Mesothelial cell of epicardium (in vitro differentiated cells): ENCODE data around the gene SPINK8. TPM values are rescaled to one million over a fixed set of nuclear protein-coding genes. Genes with fewer than 3 reads are reported as not detected.
"Not testable (repeated sequence)": the region's sequence is repeated elsewhere in the genome, so short reads cannot be mapped to it uniquely, and the experiment has no call there.

ENCODE experiments used
- DNase-seq, 2 experiments: peaks; one replicate each; pipeline ENCODE4 v3.0.0; 2021; ENCODE audit warnings: low spot score in 2 of 2; ENCODE audit not compliant: unreplicated experiment in 2 of 2
- H3K27ac Mint-ChIP-seq: 2 replicates; pipeline ENCODE4 v1.8.0; 2021; ENCODE audit warnings: mixed read lengths
- H3K27me3 Mint-ChIP-seq: 2 replicates; pipeline ENCODE4 v1.8.0; 2021; ENCODE audit warnings: low read depth, mixed read lengths
- H3K36me3 Mint-ChIP-seq: 2 replicates; pipeline ENCODE4 v1.8.0; 2021; ENCODE audit warnings: mixed read lengths
- H3K4me1 Mint-ChIP-seq: 2 replicates; pipeline ENCODE4 v1.8.0; 2021; ENCODE audit warnings: mixed read lengths
- H3K4me3 Mint-ChIP-seq: 2 replicates; pipeline ENCODE4 v1.8.0; 2021; ENCODE audit warnings: mild to moderate bottlenecking, moderate library complexity, mixed read lengths
- H3K9me3 Mint-ChIP-seq: 2 replicates; pipeline ENCODE4 v1.8.0; 2021; ENCODE audit warnings: mixed read lengths
- total RNA-seq: library from RNA; stranded (reverse); gene quantifications from 3 replicates; pipeline ENCODE4 v1.2.1, GENCODE V29; 2021
- TF ChIP-seq, protein P1 (sequence below): fragments of 200-600 bp; sonication (generic); IDR thresholded peaks from one replicate; pipeline ENCODE4 v1.5.0; 2021; ENCODE audit warnings: antibody characterized with exemption; ENCODE audit not compliant: unreplicated experiment

SPINK8 gene
- total RNA-seq, 1 donor from 2014 or later: not detected

DNA sequence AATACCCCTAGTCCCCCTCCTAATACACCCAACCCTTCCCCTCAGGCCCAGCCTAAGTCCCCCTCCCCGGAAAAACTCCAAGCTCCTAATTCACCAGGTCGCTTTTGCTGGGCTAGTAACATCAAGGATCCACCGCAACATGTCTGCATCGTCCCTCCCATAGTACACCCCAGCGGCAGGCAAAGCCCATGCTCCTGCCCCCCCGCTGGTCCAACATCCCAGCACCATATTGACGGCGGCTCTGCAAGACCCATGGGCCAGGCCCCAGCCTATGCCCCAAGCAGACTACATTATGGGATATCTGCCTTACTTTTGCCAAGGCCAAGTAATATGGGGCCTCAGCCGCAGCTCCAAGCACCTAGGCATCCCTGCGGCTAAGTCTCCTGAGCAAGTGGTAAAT is 59.0 kb downstream of the SPINK8 start:
- TF ChIP-seq, protein P1, sequence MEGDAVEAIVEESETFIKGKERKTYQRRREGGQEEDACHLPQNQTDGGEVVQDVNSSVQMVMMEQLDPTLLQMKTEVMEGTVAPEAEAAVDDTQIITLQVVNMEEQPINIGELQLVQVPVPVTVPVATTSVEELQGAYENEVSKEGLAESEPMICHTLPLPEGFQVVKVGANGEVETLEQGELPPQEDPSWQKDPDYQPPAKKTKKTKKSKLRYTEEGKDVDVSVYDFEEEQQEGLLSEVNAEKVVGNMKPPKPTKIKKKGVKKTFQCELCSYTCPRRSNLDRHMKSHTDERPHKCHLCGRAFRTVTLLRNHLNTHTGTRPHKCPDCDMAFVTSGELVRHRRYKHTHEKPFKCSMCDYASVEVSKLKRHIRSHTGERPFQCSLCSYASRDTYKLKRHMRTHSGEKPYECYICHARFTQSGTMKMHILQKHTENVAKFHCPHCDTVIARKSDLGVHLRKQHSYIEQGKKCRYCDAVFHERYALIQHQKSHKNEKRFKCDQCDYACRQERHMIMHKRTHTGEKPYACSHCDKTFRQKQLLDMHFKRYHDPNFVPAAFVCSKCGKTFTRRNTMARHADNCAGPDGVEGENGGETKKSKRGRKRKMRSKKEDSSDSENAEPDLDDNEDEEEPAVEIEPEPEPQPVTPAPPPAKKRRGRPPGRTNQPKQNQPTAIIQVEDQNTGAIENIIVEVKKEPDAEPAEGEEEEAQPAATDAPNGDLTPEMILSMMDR: no peak
- H3K27ac Mint-ChIP-seq: no peak overlapping the region
- peaks cover 22% of the 10 kb centered on the region for H3K4me1 Mint-ChIP-seq

DNA sequence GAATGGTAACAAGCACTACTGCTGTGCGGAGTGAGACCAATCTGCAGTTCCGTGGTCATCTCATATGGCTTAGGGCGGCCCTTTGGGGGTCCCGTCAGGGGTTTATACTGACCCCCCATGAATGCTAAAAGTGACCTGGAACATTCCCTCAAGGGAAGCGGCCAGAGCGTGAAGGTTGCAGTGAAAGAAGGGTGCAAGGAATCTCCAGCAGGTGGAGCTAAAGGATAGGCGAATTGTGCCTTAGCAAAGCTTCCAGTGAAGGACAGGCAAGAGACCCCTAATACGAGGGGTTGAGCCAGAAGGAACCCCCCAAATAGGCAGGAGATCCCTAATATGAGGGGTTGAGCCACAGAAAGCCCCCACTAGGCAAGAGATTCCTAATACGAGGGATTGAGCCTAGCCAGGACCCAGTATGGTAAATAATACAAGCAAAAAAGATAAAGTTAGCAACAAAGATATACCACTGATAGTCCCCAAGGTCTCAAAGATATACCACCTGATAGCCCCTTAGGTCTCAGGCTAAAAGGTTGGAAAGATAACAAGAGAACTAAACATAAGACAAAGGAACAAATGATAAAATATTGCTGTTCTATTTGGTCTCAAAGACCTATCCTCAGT is 59.8 kb downstream of the SPINK8 start:
- DNase-seq: peak; percentile 25 to 69
- no peaks in the 10 kb centered on the region for H3K27me3 Mint-ChIP-seq
- H3K9me3 Mint-ChIP-seq: no peaks in the 10 kb centered on the region
- TF ChIP-seq, protein P1: peak; percentile 60
- H3K4me1 Mint-ChIP-seq: peaks cover 22% of the 10 kb centered on the region
- peaks cover 15% of the 10 kb centered on the region for H3K36me3 Mint-ChIP-seq
- H3K27ac Mint-ChIP-seq: no peak overlapping the region
- H3K4me3 Mint-ChIP-seq: no peak overlapping the region

More for the DNA sequence above, 59.0 kb downstream of the SPINK8 start:
- peaks cover 12% of the 10 kb centered on the region for H3K36me3 Mint-ChIP-seq
- H3K27me3 Mint-ChIP-seq: no peaks in the 10 kb centered on the region
- no peak overlapping the region for H3K4me3 Mint-ChIP-seq
- no peaks in the 10 kb centered on the region for H3K9me3 Mint-ChIP-seq
- DNase-seq: no peak

DNA sequence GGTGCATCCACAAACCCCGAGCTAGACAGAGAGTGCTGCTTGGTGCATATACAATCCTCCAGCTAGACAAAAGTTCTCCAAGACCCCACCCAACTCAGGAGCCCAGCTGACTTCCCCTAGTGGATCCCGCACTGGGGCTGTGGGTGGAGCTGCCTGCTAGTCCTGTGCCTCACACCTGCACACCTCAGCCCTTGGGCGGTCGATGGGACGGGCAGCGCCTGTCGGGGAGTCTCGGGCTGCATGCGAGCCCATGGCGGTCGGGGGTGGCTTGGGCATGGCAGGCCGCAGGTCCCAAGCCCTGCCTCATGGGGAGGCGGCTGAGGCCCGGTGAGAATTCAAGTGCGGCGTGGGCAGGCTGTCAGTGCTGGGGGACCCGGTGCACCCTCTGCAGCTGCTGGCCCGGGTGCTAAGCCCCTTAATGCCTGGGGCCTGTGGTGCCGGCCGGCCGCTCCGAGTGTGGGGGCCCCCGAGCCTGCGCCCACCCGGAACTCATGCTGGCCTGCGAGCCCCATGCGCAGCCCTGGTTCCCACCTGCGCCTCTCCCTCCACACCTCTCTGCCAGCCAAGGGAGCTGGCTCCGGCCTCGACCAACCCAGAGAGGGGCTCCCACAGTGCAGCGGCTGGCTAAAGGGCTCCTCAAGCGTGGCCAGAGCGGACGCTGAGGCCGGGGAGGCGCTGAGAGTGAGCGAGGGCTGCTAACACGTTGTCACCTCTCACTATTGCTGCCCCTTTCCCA is 61.5 kb downstream of the SPINK8 start:
- Mint-ChIP-seq H3K27me3 (no peaks in the 10 kb centered on the region), H3K4me3 (no peak overlapping the region), H3K27ac (no peak overlapping the region), H3K9me3 (no peaks in the 10 kb centered on the region), H3K36me3 (peaks cover 16% of the 10 kb centered on the region), H3K4me1 (peaks cover 21% of the 10 kb centered on the region)
- TF ChIP-seq, protein P1: no peak
- DNase-seq: no peak

DNA sequence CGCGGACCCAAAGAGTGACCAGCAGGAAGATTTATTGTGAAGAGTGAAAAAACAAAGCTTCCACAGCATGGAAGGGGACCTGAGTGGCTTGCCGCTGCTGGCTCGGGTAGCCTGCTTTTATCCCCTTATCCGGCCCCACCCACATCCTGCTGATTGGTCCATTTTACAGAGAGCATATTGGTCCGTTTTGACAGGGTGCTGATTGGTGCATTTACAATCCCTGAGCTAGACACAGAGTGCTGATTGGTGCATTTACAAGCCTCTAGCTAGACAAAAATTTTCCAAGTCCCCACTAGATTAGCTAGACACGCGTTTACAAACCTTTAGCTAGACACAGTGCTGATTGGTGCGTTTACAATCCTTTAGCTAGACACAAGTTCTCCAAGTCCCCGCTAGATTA is 62.2 kb downstream of the SPINK8 start:
- not testable (repeated sequence) for H3K27ac Mint-ChIP-seq, DNase-seq, H3K9me3 Mint-ChIP-seq, H3K27me3 Mint-ChIP-seq, H3K4me3 Mint-ChIP-seq
- Mint-ChIP-seq H3K4me1 (peaks cover 14% of the 10 kb centered on the region), H3K36me3 (peaks cover 20% of the 10 kb centered on the region)

DNA sequence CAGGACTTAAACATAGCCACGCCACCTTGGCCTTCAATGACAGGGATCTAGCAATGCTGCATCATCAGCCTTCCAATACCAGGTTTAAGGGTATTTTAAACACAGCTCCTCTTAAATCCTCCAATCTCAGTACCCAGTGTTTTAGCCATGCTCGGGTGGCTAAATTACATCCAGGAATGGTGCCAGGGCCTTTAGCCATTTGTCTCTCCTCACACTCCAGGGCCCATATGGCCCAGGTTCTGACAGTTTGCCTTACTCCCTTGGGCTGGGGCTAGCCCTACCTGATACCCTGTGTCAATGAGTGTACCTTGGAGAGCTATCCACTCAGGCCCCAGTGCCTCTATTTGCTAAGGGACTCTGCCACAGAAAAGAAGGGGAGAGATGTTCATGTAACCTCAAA is 63.2 kb downstream of the SPINK8 start:
- Mint-ChIP-seq H3K36me3 (peaks cover 20% of the 10 kb centered on the region), H3K4me1 (peaks cover 5% of the 10 kb centered on the region), H3K9me3 (no peaks in the 10 kb centered on the region)

DNA sequence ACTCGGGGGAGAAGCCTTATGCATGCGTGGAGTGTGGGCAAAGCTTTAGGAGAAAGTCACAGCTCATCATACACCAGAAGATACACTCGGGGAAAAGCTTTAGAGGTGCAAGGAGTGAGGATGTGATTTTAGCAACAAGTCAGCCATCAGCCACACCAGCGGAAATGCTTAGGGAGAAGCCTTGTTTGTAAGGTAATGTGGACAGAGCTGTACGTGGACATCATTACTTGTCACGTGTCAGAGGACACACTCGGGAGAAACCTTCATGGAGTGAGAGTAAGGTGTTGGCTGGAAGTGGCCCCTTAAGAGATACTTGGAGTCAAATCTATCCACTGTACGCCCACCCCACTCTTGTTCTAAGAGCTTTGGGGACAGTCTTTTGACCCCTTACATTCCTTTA is 63.9 kb downstream of the SPINK8 start:
- Mint-ChIP-seq H3K27ac (no peak overlapping the region), H3K27me3 (no peaks in the 10 kb centered on the region), H3K4me3 (no peak overlapping the region), H3K36me3 (peaks cover 20% of the 10 kb centered on the region), H3K4me1 (peaks cover 1% of the 10 kb centered on the region), H3K9me3 (no peaks in the 10 kb centered on the region)
- no peak for DNase-seq
- TF ChIP-seq, protein P1: no peak

More for the DNA sequence above, 63.2 kb downstream of the SPINK8 start:
- DNase-seq: no peak
- Mint-ChIP-seq H3K4me3 (no peak overlapping the region), H3K27me3 (no peaks in the 10 kb centered on the region), H3K27ac (no peak overlapping the region)
- TF ChIP-seq, protein P1: no peak
